ENCODE results near the gene ARMCX4.
"Not testable (repeated sequence)": the region's sequence is repeated elsewhere in the genome, so short reads cannot be mapped to it uniquely, and the experiment has no call there.

The ARMCX4 gene

DNA sequence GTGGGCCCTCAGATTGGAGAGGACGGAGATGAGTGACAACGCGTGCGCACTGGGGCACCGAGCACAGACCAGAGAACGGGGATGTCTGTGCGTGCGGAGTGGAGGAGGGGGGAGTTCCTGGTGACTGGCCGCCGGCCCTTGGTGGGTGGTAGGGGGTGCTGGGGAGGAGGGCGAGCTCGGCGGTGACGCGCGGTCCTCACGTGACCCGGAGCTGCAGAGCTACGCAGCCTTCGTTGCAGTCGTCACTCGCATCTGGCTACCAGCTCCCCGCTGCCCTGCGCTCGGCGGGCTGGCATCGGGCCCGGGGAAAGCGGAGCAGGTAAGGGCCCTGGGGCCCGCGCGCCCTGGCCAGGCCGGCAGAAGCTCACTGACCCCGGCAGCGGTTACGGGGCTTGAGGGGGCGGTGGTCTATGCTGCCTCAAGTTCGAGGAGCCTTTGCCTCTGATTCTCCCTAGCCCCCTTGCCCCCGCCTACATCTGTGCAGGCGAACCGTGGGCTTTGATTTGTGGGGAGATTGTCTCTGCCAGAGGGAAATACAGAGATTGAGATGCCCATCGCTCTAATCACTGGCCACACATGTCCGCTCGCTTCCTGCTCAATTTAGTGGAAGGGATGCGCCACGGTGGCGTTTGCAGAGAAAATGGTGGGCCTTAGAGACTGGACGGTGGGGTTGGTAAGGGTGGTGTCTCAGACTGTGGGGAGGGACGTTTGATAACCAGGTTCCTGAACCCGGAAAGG is at the start of gene ARMCX4:
TSS of gene ARMCX4 (plus strand) at position 245 of the 738 bp plus-strand sequence. CDS start 3,134 bp downstream, outside the sequence.
- no peak for FAIRE-seq

DNA sequence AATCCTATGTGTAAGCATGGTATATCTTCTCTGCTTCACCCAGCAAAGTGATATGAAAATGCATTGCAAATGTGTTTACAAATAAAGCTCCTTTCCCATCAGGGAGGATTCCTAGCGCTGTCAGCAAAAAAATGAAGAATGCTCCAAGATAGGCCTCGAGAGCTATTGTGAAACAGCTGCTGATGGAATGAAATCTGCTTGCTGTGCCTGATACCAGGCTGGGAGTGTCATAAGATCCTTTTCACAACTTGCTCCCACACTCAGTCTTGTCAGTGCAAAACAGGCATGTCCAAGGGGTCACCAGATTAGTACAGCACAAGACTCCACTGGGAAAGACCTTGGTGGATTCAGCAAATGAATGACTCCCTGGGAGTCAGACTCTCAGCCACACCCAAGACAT is 43.2 kb upstream of the ARMCX4 start:
- no peak for FAIRE-seq

DNA sequence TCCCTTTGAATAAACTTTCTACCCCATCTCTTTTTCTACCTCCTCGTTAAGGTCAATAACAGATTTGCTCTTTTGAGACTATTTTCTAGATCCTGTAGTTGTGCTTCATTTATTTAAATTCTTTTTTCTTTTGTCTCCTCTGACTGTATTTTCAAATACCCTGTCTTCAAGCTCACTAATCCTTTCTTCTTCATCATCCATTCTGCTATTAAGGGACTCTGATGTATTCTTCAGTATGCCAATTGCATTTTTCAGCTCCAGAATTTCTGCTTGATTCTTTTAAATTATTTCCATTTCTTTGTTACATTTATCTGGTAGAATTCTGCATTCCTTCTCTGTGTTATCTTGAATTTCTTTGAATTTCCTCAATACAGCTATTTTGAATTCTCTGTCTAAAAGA is 36.0 kb upstream of the ARMCX4 start:
- no peak for FAIRE-seq

DNA sequence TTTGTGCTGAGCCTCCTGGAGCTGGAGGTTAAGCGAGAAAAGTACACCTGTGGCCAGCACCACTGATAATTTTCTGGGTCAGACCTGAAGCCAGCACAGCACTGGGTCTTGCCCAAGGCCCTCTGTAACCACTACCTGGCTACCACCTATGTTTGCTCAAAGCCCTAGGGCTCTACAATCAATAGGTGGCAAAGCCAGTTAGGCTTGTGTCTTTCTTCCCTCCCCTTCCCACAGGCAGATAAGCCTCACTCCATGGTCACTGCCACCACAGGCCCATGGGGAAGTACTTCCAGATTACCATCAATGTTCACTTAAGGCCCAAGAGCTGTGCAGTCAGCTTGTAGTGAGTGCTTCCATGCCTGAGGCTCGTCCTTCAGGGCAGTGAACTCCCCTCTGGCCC is 35.2 kb upstream of the ARMCX4 start:
- no peak for FAIRE-seq

DNA sequence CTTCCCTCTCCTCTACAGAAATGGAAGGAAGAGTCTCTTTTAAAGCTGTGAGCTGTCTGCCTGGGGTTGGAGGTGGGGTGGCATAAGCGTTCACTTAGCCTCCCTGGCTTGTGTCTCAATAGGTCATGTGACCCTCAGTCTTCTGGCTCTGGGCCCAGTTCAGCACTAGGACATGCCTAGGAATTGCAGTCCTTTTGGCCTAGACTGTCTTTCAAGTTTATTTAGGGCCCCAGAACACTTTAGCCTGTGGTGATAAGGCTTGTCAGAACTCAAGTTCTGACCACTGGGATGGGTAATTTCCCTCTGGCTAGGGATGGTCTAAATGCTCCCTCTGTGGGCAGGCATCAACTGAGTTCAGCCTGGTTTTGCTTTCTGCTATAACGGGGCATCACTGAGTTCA is 34.3 kb upstream of the ARMCX4 start:
- no peak for FAIRE-seq

DNA sequence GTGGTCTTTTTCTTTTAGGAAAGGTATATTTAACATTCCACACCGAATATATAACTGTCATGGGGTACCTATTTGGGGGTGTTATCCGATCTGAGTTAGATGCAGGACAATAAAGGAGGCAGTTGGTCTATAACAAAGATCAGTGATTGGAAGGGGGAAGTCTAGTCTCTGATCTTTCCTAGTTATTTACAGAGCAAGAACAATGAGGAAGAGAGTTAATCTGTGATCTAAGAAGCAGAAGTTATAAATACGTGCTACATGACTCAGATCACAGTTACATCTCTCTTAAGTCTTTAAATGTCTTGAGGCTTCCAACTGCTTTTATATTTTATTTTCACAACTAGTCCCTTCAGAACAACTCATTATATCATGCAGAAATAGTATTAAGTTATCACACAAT is 33.2 kb upstream of the ARMCX4 start:
- FAIRE-seq = no peak

DNA sequence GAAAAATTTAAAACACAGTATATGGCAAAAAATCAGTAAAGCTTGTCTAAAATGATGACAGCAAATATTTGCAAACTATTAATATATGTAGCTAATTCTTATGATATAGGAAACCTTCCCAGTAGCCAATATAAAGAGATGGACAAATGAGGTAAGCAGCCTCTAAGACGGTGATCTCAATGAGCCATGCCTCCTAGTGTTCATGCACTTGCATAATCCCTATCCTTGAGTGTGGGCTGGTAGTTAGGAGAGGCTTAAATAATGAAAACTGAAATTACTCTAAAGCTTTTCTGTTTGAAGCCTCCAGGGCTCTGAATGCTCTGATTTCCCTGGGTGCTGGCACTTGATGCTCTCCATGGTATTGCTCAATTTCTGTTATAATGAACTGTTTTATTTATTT is 24.6 kb upstream of the ARMCX4 start:
- FAIRE-seq = no peak

DNA sequence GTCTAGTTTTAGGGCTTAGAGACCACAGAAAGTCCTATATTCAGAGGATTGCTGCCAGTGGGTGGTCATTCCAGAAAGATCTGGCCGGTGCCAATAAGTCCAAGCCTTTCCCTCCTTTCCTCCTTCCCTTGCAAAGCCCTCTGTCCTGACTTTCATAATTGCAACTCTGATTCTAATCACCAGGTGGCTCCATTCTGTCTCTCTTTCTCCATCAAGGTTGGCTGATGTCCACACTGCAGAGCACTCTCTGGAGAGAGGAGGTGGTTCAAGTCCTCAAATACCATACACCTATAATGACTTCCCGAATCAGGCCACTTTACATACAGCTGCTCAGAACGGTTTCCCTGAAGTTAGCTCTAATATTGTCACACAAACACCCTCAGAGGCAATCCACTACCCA is 22.4 kb upstream of the ARMCX4 start:
- no peak for FAIRE-seq

DNA sequence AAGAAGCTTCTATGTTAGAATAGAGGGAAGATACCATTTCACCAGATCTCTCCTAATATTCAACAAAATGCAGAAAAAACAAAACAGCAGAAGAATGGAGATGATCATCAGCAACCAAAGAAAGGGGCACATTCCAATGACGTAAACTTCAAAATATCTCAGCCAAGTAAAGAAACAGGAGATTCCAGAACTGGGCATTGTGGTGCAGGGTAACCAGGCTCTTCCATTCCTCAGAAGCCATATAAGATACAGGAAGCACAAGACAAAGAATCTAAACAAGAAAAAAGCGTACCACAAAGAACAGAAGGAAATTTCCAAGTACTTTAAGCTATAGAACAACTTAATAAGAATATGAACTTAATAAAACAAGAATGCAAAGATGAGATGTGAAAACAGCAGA is 6.9 kb upstream of the ARMCX4 start:
- no peak for FAIRE-seq

DNA sequence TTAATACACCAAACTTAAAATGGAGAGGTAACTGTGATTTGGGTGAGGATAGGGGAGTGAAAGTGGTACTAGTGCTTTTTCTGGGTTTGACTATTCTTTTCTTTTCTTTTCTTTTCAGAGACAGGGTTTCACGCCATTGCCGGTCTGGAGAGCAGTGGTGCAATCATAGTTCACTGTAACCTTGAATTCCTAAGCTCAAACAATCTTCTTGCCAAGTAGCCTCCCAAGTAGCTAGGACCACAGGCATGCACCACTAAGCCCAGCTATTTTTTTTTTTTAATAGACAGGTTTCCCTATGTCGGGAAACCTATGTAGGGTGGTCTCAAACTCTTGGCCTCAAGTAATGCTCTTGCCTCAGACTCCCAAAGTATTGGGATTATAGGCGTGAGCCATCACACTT is 3.0 kb upstream of the ARMCX4 start:
- FAIRE-seq = no peak

DNA sequence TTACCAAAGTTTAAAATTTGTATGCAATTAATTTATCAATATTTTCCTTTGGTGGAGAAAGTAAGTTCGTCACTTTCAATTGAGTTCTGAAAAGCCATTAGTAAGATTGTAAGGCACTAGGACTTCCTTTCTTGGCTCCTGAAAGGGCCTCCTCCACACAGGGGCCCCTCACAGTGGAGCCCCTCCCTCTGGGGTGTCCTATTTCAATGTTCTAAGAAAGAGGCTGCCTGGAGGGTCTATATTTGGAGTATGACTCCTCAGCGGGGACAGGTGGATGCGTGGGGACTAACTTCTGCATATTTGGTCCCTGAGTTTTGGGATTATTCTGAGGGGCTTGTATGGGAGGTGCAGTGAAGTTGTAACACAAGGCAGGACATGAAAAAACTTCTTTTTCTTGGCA is 1.6 kb upstream of the ARMCX4 start:
- no peak for FAIRE-seq

DNA sequence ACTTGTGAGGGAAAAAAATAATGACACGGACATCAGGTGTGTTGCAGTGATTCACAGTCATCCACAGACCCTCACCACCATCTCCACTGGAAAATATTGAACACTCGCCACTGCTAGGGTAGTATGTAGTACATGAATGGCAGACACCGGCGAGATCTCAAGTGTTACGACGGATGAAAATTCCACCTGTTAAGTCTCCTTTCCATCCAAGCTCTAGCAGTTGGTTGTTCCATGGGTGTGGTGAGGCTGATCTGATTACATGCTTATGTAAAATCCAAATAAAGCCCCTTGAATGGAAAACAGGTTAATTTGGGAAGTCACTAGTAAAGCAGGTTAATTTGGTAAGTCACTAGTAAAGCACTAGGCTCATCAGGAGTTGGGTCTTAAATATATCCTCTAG is 1.1 kb upstream of the ARMCX4 start:
- no peak for FAIRE-seq

DNA sequence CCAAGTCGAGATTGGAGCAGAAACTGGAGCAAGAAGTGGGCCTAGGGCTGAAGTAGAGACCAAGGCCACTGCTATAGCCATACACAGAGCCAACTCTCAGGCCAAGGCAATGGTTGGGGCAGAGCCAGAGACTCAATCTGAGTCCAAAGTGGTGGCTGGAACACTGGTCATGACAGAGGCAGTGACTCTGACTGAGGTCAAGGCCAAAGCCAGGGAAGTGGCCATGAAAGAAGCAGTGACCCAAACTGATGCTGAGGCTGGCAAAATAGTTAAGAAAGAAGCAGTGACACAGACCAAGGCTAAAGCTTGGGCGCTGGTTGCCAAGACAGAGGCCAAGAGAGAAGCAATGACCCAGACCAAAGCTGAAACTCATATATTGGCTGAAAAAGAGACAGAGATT is 3.5 kb downstream of the ARMCX4 start:
- FAIRE-seq = no peak

DNA sequence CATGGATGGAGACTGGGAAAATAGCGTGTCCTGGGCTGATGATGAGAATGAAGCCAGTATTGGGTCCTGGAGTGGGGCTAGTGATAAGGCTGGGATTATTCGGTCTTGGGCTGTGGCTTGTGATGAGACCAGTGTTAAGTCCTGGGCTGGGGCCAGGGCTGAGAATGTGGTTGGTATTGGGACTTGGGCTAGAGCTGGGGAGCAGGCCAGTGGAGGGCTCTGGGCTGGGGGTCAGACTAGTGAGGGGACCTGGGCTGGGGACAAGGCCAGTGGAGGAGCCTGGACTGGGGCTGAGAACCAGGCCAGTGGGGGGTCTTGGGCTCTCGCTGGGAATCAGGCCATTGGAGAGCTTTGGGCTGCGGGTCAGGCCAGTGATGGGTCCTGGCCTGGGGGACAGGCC is 6.7 kb downstream of the ARMCX4 start:
- no peak for FAIRE-seq

DNA sequence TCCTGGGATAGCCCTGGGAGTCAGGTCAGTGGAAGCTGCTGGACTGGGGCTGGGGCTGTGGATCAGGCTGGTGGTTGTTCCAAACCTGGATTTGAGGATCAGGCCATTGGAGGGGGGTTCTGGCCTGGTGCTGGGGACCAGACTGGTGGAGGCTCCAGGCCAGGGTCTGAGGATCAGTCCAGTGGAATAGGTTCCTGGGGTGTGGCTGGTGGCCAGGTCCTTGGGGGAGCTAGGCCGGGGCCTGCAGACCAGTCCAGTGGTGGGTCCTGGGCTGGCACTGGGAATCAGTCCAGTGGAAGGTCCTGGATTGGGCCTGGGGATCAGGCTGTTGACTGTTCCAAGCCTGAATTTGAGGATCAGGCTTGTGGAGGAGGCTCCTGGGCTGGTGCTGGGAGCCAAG is 8.0 kb downstream of the ARMCX4 start:
- FAIRE-seq = no peak

DNA sequence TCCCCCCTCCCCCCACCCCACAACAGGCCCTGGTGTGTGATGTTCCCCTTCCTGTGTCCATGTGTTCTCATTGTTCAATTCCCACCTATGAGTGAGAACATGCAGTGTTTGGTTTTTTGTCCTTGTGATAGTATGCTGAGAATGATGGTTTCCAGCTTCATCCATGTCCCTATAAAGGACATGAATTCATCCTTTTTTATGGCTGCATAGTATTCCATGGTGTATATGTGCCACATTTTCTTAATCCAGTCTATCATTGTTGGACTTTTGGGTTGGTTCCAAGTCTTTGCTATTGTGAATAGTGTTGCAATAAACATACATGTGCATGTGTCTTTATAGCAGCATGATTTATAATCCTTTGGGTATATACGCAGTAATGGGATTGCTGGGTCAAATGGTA is 17.7 kb downstream of the ARMCX4 start:
- not testable (repeated sequence) for FAIRE-seq

DNA sequence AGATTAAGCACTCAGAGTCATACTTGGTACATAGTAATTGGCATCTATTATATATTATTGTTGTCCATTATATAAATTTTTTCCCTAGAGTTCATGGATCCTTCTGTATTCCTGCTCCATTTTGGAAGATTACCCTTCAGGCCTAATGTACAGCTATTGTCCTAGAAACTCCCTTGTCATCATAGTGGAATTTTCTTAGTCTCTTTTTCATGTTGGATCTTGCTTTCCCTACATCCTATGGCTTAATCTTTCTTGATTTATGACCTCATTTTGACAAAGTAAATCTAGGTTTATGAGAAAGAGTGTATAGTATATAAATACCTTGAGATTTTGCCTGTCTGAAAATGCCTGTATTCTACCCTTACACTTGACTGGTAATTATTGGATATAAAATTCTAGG is 22.1 kb downstream of the ARMCX4 start:
- FAIRE-seq = no peak

DNA sequence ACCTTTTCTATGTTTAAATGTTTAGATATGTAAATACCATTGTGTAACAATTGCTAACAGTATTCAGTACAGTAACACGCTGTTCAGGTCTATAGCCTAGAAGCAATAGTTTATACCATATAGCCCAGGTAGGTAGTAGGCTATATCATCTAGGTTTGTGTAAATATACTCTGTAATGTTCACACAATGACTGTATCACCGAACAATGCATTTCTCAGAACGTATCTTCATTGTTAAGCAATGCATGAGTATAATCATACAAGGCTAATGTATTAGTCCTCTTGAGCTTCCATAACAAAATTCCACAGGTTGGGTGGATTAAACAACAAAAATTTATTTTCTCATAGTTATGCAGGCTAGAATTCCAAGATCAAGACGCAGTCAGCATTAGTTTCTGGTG is 22.7 kb downstream of the ARMCX4 start:
- FAIRE-seq = no peak

DNA sequence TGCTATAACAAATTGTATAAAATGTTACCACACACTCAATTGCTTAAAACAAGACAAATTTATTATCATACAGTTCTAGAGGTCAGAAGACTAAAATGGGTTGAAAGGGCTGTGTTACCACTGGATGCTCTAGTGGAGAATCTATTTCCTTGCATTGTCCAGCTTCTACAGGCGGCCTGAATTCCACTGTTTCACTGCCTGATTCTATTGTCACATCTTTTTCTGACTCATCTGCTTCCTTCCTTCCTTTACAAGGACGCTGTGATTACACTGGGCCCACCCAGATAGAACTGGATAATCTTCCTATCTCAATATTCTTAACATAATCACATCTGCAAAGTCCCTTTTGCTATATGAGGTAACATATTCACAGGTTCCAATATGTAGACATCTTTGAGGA is 45.7 kb downstream of the ARMCX4 start:
- FAIRE-seq = no peak
